MG63 (cell line): Measurements from ENCODE around the gene DGKD. TPM values are rescaled to one million over a fixed set of nuclear protein-coding genes. Genes with fewer than 3 reads are reported as not detected.

ENCODE experiments used
- DNase-seq: peaks from one replicate; pipeline ENCODE4 v3.0.0-alpha.2; 2020
- H3K27me3 ChIP-seq: fragments of 250-450 bp; sonication (Bioruptor Pico); 2 replicates; pipeline ENCODE4 v1.5.1; 2020; ENCODE audit warnings: mild to moderate bottlenecking, moderate library complexity
- H3K36me3 ChIP-seq: fragments of 250-450 bp; sonication (Bioruptor Pico); 2 replicates; pipeline ENCODE4 v1.5.1; 2020; ENCODE audit warnings: mild to moderate bottlenecking, moderate library complexity
- H3K4me3 ChIP-seq: fragments of 250-450 bp; sonication (Bioruptor Pico); 2 replicates; pipeline ENCODE4 v1.5.1; 2020; ENCODE audit warnings: mild to moderate bottlenecking, moderate library complexity
- H3K9me3 ChIP-seq: fragments of 250-450 bp; sonication (Bioruptor Pico); 2 replicates; pipeline ENCODE4 v1.5.1; 2020; ENCODE audit warnings: mild to moderate bottlenecking, moderate library complexity
- total RNA-seq: library from RNA; depleted of rRNA; stranded (reverse); fragments of >200 nt; shearing (Covaris generic); gene quantifications from 2 replicates; pipeline ENCODE4 v1.2.3, GENCODE V29; 2014; ENCODE audit warnings: low replicate concordance; rRNA removed

The DGKD gene
- total RNA-seq = 8.8 and 8.9 TPM in 2 replicates

DNA sequence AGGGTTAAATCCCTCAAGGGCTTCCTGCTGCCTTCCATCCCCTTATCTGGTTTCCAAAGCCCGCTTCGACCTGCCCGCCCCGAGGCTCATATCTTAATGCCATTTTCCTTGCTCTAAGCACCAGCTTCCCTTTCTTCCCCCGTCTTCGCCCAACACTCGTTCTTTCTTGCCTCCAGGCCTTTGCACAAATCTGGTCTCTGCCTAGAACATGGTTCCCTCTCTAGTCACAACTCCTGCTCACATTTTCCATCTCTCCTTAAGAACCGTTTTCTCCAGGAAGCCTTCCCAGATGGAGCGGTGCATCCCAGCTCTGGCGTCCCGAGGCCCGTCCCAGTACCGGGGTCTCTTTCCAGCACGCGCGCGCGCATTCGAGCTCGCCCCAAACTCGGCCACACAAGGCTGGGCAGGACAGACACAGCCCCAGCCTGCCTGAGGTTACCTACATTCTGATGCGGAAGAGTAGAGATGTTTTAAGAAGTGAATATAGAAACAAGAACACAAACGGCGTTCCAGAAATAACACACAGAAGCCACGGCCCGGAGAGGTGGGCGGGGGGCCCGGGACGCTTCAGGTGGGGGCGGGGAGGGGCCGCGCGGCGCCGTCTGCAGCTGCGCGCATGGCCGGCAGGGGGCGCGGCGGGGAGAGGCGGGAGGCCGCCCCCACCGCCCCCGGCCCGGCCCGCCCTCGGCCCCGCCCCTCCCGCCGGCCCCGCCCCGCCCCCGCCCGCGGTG is at the start of gene DGKD:
Gene DGKD, plus strand, starts transcription at position 726 of the 731 bp plus-strand sequence. CDS start 25 bp downstream, outside the sequence.
- peak; percentile 43 for DNase-seq
- Histone ChIP-seq H3K36me3 (peaks cover 9% of the 10 kb centered on the region), H3K27me3 (no peaks in the 10 kb centered on the region), H3K4me3 (peak within 1 kb of the TSS; percentile 58), H3K9me3 (no peaks in the 10 kb centered on the region)

DNA sequence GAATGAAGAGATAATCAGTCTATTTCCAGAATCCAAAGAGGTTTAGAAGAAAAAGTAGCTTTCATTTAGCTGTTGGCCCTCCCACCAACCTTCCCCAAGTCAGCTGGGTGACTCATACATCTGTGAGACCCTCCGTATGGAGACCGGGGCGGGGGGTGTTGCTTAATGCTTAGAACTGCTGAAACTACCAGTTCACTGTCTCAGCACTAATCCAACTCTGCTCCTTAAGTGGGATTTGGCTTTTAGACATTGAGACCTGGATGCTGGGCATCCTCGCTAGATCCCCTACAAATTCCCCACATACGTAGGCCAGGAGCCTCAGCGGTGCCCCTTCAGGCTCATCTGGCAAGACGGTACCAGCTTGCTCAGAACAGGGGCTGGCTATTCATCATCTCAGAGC is 46.7 kb upstream of the DGKD start, which contains the start of gene SAG:
Gene SAG, plus strand, starts transcription at position 252 of the 400 bp plus-strand sequence. CDS start 1,374 bp downstream, outside the sequence.
- DNase-seq = no peak
- Histone ChIP-seq H3K36me3 (no peaks in the 10 kb centered on the region), H3K9me3 (no peaks in the 10 kb centered on the region), H3K4me3 (no peak within 1 kb of the TSS), H3K27me3 (no peaks in the 10 kb centered on the region)

GRCh38 chr2:233311241-233311926 is 42.9 kb upstream of the DGKD start:
- DNase-seq = no peak
- Histone ChIP-seq H3K27me3 (no peaks in the 10 kb centered on the region), H3K4me3 (no peak overlapping the region), H3K9me3 (no peaks in the 10 kb centered on the region), H3K36me3 (no peaks in the 10 kb centered on the region)

- Histone ChIP-seq H3K4me3 (no peak overlapping the region), H3K9me3 (no peaks in the 10 kb centered on the region), H3K36me3 (no peaks in the 10 kb centered on the region), H3K27me3 (no peaks in the 10 kb centered on the region)
- no peak for DNase-seq
Observed at GRCh38 chr2:233312874-233313273, 41.4 kb upstream of the DGKD start.

- no peaks in the 10 kb centered on the region for H3K9me3 ChIP-seq
- no peak overlapping the region for H3K4me3 ChIP-seq
- no peaks in the 10 kb centered on the region for H3K27me3 ChIP-seq
- no peaks in the 10 kb centered on the region for H3K36me3 ChIP-seq
- DNase-seq = no peak
Observed at GRCh38 chr2:233314180-233314925, 39.9 kb upstream of the DGKD start.

DNA sequence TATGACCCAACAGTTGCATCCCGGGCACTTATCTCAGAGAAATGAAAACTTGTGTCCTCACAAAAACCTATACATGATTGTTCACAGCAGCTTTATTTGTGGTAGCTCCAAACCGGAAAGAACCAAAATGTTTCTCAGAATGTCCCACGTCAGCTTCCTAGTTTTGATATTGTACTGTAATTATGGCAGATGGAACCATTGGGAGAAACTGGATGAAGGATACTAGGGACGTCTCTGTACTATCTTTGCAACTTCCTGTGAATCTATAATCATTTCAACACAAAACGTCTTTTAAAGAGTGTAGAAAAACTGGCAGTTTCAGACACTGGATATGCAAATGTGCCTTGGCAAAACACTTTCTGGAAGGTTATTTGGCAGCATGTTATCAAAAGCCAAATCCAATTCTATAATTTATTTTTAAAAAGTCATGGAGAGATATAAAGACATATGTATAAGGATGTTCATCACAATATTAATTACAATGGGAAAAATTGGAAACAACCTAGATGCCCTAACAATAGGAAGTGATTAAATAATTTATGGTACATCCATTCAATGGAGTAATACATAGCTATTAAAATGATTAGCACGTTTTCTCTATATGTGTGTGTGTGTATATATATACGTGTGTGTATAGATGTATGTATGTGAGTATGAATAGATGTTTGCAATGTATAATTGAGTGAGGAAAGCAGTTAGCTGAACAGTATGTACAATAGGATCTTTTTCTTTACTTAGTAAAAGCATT is 36.9 kb upstream of the DGKD start:
- Histone ChIP-seq H3K4me3 (no peak overlapping the region), H3K9me3 (no peaks in the 10 kb centered on the region), H3K36me3 (no peaks in the 10 kb centered on the region), H3K27me3 (no peaks in the 10 kb centered on the region)
- DNase-seq = no peak

GRCh38 chr2:233319256-233319655 is 35.0 kb upstream of the DGKD start:
- no peak overlapping the region for H3K4me3 ChIP-seq
- no peak for DNase-seq
- H3K36me3 ChIP-seq = no peaks in the 10 kb centered on the region
- no peaks in the 10 kb centered on the region for H3K27me3 ChIP-seq
- H3K9me3 ChIP-seq = no peaks in the 10 kb centered on the region

- no peaks in the 10 kb centered on the region for H3K9me3 ChIP-seq
- H3K27me3 ChIP-seq = no peaks in the 10 kb centered on the region
- no peak for DNase-seq
- H3K36me3 ChIP-seq = no peaks in the 10 kb centered on the region
- H3K4me3 ChIP-seq = no peak overlapping the region
Observed at GRCh38 chr2:233320470-233320869, 33.8 kb upstream of the DGKD start.

GRCh38 chr2:233321166-233321565 is 33.1 kb upstream of the DGKD start:
- no peak for DNase-seq
- Histone ChIP-seq H3K27me3 (no peaks in the 10 kb centered on the region), H3K4me3 (no peak overlapping the region), H3K9me3 (no peaks in the 10 kb centered on the region), H3K36me3 (no peaks in the 10 kb centered on the region)

GRCh38 chr2:233323851-233324250 is 30.4 kb upstream of the DGKD start:
- Histone ChIP-seq H3K27me3 (no peaks in the 10 kb centered on the region), H3K9me3 (no peaks in the 10 kb centered on the region), H3K36me3 (no peaks in the 10 kb centered on the region), H3K4me3 (no peak overlapping the region)
- no peak for DNase-seq

DNA sequence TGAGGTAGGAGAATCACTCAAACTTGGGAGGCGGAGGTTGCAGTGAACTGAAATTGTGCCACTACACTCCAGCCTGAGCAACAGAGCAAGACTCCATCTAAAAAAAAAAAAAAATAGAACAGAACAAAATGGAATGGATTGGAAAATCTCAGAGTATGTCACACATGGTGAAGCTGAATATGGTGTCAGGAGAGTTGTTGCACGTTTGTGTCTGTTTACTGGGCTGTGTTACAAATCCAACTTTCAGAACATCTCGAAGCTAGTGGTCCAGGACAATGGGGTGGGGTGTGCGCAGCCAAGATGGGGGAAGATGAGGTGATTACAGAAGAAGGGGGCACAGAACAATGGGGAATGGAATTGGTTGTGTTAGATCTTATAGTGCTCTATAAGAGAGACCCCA is 29.0 kb upstream of the DGKD start:
- no peak for DNase-seq
- Histone ChIP-seq H3K36me3 (no peaks in the 10 kb centered on the region), H3K9me3 (no peaks in the 10 kb centered on the region), H3K27me3 (no peaks in the 10 kb centered on the region), H3K4me3 (no peak overlapping the region)

- Histone ChIP-seq H3K36me3 (no peaks in the 10 kb centered on the region), H3K27me3 (no peaks in the 10 kb centered on the region), H3K9me3 (no peaks in the 10 kb centered on the region), H3K4me3 (no peak overlapping the region)
- DNase-seq = no peak
Observed at GRCh38 chr2:233325814-233326213, 28.5 kb upstream of the DGKD start.

DNA sequence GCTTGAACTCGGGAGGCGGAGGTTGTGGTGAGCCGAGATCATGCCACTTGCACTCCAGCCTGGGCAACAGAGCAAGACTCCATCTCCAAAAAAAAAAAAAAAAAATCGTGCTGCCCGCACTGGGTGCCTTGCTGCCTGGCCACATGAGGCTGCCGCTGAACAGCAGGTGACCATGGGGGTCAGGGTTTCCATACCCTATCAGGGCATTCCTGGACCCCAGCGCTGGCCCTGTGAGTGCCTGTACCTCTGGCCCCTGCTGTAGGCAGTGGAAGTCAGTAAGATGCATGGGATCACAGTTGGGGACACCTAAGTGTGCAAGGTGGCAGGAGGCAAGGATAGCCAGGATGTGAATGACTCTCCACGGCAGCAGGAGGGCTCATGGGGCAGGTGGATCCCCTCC is 27.8 kb upstream of the DGKD start:
- H3K36me3 ChIP-seq = no peaks in the 10 kb centered on the region
- H3K9me3 ChIP-seq = no peaks in the 10 kb centered on the region
- DNase-seq = no peak
- H3K27me3 ChIP-seq = no peaks in the 10 kb centered on the region
- no peak overlapping the region for H3K4me3 ChIP-seq

DNA sequence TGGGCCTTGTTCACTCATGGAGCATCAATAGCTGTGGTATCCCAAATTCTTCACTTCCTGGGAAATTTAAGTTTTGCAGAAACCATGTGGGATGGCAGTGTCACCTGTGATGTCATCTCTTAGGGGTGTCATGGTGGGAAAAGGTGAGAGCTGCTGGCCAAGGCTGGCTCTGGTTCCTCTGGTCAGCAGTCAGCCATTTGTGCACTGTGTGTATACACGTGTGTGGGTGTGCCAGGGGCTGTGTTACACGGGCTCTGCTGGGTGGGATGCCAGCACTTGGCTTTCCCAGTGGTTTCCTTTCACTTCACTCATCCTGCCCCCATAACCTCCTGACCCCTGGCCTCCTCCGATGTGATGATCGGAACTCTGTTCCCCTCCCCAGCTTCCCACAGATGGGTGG is 25.4 kb upstream of the DGKD start:
- no peaks in the 10 kb centered on the region for H3K36me3 ChIP-seq
- DNase-seq = no peak

GRCh38 chr2:233329489-233330135 is 24.7 kb upstream of the DGKD start:
- no peaks in the 10 kb centered on the region for H3K27me3 ChIP-seq
- no peaks in the 10 kb centered on the region for H3K9me3 ChIP-seq
- no peaks in the 10 kb centered on the region for H3K36me3 ChIP-seq
- DNase-seq = peak; percentile 23
- H3K4me3 ChIP-seq = no peak overlapping the region

More for the DNA sequence above, 25.4 kb upstream of the DGKD start:
- no peak overlapping the region for H3K4me3 ChIP-seq
- H3K9me3 ChIP-seq = no peaks in the 10 kb centered on the region
- no peaks in the 10 kb centered on the region for H3K27me3 ChIP-seq

GRCh38 chr2:233331536-233331935 is 22.8 kb upstream of the DGKD start:
- no peaks in the 10 kb centered on the region for H3K27me3 ChIP-seq
- H3K36me3 ChIP-seq = no peaks in the 10 kb centered on the region
- no peak overlapping the region for H3K4me3 ChIP-seq
- no peaks in the 10 kb centered on the region for H3K9me3 ChIP-seq
- no peak for DNase-seq
